ENCODE results near the gene NRDC. TPM values are rescaled to one million over a fixed set of nuclear protein-coding genes. Genes with fewer than 3 reads are reported as not detected.

NRDC gene, protein sequence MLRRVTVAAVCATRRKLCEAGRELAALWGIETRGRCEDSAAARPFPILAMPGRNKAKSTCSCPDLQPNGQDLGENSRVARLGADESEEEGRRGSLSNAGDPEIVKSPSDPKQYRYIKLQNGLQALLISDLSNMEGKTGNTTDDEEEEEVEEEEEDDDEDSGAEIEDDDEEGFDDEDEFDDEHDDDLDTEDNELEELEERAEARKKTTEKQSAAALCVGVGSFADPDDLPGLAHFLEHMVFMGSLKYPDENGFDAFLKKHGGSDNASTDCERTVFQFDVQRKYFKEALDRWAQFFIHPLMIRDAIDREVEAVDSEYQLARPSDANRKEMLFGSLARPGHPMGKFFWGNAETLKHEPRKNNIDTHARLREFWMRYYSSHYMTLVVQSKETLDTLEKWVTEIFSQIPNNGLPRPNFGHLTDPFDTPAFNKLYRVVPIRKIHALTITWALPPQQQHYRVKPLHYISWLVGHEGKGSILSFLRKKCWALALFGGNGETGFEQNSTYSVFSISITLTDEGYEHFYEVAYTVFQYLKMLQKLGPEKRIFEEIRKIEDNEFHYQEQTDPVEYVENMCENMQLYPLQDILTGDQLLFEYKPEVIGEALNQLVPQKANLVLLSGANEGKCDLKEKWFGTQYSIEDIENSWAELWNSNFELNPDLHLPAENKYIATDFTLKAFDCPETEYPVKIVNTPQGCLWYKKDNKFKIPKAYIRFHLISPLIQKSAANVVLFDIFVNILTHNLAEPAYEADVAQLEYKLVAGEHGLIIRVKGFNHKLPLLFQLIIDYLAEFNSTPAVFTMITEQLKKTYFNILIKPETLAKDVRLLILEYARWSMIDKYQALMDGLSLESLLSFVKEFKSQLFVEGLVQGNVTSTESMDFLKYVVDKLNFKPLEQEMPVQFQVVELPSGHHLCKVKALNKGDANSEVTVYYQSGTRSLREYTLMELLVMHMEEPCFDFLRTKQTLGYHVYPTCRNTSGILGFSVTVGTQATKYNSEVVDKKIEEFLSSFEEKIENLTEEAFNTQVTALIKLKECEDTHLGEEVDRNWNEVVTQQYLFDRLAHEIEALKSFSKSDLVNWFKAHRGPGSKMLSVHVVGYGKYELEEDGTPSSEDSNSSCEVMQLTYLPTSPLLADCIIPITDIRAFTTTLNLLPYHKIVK
- 69.6 and 74.3 TPM in 2 replicates for total RNA-seq (ENCODE audit: low replicate concordance)

DNA sequence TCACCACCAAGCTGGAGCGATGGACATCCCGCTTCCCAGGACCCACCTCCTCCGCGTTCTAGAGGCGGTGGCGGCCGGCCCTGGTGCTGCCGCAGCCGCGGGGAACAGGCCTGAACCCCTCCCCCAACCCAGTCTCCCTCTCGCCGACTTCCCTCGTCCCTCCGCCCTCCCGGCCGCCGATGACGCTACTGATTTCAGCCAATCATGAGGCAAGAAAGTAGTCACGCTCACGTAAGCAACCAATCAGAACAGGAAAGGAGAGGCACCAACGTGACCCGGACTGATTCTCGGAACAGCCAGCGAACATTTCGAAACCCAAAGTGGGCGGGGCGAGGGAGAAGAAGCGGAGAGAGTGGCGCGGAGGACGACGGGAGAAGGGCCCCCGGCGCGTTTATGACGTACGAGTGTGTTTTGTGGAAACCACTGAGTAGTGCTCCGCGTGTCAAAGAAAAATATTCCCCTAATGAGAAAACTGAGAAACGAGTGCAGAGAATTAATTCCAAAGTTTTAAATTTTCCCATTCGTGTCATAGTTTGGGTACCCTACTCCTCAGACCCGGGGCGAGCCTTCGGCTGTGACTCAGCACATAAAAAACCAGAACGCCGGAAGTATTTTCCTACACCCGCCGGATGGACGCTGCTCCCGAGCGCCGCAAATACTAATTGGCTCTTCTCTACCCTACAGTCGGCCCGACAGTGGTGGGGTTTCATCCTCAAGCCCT is at the start of gene NRDC:
TSS of gene NRDC (minus strand) at position 112 of the 721 bp plus-strand sequence. CDS start 112 bp downstream, outside the sequence.

Other genes starting within 250 kb of the NRDC start
- gene RAB3B, start 112.0 kb upstream of the NRDC start, total RNA-seq (ENCODE audit: low replicate concordance), result 3.7 and 11.7 TPM in 2 replicates
- gene KTI12, start 155.1 kb upstream of the NRDC start, total RNA-seq (ENCODE audit: low replicate concordance), result 11.7 and 11.9 TPM in 2 replicates
- gene TXNDC12, start 176.5 kb upstream of the NRDC start, total RNA-seq (ENCODE audit: low replicate concordance), result 20.9 and 25.0 TPM in 2 replicates
- 9.5 and 40.0 TPM in 2 replicates for gene BTF3L4, start 177.6 kb upstream of the NRDC start, total RNA-seq (ENCODE audit: low replicate concordance)